Measurements from ENCODE around the gene CDKL1.
"Not testable (repeated sequence)": the region's sequence is repeated elsewhere in the genome, so short reads cannot be mapped to it uniquely, and the experiment has no call there.

Gene CDKL1

GRCh38 chr14:50356283-50356682 lies 40.4 kb downstream of the CDKL1 start:
- DNase-seq: not testable (repeated sequence)

GRCh38 chr14:50355692-50356091 lies 41.0 kb downstream of the CDKL1 start:
- no peak for DNase-seq

DNA sequence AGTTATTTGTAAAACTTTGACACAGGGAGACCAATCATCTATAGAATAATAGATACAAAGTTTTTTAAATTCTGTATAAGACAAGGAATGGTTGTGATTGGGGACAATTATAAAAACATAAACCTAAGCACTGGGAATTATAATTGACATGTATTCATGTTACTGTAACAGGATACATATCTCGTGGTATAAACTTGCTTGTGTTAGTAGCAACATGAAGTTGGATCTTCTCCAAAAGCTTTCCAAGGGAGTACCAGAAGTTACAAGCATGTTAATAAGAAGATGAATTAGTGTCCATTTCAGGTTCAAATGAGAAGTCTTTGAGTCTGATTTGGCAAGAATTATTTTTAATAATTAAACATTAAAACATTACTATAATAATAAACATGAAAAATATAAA lies 42.2 kb downstream of the CDKL1 start:
- DNase-seq: no peak

DNA sequence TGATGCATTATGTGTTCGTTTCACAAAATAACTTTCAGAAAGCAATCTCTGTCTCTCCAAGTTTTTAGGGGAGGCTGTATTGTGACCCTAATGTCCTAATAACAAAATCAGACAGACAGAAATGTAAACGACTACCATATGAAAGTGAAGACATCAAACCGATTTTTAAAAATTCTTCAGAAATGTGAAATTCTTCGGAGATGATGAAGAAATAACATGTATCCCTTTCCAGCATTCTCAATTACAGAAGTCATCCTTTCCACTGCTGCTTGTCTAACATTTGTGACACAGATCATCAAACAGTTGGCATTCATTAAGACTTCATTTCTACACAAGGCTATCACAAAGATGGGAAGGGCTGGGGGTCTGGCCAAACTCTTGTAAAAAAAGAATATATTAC lies 43.6 kb downstream of the CDKL1 start:
- DNase-seq: no peak

DNA sequence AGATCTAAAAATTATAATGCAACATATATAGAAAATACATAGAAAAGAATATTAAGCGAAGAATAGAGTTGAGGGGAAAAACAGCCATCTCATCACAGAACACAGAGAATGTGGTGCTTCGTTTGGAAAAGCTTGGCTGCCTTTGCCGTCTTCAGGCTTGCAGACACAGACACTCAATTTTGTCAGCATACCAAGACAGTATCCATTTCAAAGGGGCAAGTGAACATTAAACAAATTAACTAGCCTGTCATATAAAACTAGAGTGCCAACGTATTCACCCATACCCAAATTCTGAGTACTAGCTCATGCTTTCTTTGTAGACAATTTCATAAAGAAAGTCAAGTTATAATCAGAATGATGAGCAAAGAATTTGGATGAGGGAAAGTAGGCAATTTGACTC lies 44.1 kb downstream of the CDKL1 start:
- DNase-seq: no peak

DNA sequence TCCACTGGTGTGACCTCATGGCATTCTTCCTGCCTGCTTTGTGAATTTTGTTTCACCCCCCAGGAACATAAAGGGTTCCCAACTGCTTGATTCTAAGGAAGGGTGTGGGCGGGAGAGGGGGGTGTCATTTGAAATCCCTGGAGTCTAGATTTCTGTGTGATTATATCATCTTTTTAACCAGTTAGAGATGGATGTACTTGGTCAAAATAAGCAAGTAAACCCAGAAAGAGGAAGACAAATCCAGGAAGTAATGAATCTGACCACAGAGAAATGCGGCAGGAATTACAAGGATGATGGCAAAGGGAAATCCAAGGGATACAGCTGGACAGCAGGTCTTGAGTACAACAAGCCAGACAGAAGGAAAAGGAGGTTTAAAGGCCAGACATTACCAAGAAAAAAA lies 45.7 kb downstream of the CDKL1 start:
- DNase-seq: no peak

DNA sequence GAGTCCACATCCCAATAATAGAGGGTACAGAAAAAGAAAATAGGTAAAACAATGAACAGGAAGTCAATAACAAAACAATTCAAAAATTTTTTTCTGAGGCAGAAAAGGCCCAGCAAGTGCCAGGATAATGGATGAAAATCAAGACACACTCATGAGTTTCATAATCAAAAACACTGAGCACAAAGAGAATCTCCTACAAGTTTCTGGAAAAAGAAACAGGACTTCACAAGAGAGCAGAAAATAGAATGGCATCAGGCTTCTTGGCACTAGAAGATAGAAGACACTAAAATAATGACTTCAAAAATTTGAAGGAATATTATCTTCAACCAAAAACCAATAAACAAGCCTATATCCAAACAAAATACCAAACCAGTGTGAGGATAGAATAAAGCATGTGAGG lies 47.7 kb downstream of the CDKL1 start:
- DNase-seq: no peak

DNA sequence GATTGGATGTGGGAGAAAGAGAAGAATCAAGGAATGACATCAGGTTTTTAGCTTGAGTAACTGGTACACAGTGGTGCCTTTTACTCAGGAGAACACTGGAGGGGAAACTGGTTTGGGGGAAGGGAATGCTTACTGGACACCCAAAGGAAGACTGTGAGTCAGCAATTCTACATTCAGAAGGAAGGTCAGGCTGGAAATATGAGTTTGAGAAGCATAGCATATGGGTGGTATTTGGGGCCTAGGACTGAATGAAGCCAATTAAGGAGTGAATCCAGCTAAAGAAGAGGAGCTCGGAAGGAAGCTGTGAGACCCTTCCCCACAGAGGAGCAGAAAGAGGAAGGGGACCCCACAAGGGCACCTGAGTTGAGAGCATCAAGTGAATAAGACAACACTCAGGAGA lies 49.2 kb downstream of the CDKL1 start:
- DNase-seq: no peak

DNA sequence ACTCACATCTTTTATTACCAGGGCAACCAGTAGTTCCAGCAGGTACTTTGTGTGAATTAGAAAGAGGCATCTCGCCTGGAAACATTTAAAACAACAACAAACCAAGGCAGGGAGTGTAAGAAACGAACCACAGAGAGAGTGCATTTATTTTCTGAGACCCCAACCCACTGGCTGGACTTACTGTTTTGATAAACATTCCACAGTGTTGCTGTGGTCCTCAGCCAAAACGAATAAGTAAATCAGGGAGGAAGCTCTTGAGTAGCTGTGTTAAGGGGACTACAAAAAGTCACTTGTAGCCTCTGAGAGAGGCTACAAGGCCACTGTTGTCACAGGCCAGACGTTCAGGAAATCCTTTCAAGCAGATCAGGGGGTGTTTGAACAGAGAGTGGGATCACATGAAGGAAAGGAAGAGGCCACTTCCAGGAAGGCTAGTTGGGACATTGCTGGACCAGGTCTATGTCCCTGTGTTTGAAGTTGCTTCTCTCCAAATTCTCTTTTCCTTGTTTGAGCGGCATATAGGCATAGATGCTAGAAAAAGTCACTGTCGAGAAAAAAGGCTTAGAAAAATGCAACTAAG lies 50.7 kb downstream of the CDKL1 start:
- no peak for DNase-seq

- no peak for DNase-seq
Observed at GRCh38 chr14:50344876-50345563, 51.7 kb downstream of the CDKL1 start.

GRCh38 chr14:50344116-50344775 lies 52.4 kb downstream of the CDKL1 start:
- DNase-seq: peak; percentile 18

DNA sequence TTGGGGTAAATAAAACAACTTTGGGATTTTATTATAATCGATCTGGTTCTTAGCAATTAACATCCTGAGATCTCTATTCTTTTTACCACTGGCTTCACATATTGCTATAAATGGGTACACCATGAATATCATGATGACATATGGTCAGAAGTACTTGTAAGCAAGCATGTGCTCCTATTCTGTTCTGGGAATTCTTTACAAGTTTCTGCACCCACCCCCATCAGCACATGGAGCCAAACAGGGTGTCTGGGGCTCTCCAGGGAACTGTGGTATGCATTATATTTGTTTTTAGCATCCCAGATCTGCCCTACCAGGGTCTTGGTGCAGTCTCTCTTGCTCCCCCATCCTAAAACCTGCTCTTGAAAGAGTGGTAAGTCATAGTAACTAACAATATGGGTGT lies 53.2 kb downstream of the CDKL1 start:
- DNase-seq: no peak

- DNase-seq: peak; percentile 54
Observed at GRCh38 chr14:50342221-50343078, 54.2 kb downstream of the CDKL1 start.

- DNase-seq: no peak
Observed at GRCh38 chr14:50340963-50341362, 55.7 kb downstream of the CDKL1 start.

DNA sequence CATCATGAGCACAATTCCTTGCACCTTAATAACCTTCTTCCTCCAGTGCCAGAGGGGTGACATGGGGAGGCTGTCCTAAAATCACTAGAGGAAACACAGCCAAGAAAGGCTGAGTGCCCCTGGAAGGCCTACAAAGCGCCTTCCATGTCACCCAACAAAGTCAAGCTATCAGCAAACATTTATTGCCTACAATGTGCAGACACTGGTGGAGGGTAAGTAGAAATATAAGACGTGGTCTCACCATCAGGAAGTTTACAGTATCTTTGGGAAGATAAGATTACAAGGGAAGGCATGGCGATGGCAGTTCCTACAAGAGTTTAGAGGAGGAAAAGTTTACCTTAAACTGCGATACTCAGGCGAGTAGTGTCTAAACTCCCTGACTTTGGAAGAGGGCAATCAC lies 56.6 kb downstream of the CDKL1 start:
- no peak for DNase-seq

DNA sequence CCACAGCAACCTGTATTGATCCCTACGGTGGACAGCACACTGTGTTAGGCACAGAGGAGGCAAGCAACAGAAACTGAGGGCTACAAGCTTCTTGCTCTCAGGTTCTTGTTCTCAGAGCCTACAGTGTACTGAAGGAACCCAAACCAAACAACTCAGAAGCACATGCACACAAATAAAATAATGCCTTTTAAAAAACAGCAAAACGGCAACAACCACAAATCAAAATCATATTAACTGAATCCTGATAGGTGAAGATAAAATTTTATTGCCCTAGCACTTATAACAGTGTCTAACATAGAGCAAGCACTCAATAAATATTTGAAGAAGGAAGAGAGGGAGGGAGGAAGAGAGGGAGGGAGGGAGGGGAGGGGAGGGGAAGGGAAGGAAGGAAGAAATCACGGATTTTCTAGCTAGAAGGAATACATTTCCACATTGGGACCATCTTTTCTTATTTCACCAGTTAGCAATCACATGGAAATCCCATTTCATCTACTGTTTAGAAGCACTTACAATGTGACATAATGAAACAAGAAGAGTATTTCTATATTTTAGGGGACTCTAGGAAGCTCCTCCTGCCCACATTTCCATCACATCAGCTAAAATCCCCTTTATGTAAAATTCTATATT lies 57.4 kb downstream of the CDKL1 start:
- DNase-seq: no peak

DNA sequence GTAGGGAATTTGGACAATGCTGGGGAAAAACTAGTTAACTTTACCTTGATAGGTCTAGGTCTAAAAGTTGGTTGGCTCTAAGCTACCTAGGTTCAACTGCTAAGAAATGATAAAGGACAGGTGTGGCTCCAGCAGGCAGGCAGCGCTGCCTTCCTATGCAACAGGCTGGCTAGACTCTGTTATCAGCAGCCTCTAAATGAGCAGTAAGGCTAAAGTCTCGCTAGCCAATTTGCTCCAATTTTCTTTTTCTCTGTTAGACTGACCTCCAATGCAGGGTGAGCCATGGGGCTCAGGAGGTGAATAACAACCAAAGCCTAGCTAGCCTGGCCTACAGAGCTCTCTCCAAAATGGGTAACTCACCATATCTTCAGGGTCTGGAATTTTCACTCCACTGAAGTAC lies 58.1 kb downstream of the CDKL1 start:
- DNase-seq: no peak

GRCh38 chr14:50335989-50336824 lies 60.5 kb downstream of the CDKL1 start:
- no peak for DNase-seq

DNA sequence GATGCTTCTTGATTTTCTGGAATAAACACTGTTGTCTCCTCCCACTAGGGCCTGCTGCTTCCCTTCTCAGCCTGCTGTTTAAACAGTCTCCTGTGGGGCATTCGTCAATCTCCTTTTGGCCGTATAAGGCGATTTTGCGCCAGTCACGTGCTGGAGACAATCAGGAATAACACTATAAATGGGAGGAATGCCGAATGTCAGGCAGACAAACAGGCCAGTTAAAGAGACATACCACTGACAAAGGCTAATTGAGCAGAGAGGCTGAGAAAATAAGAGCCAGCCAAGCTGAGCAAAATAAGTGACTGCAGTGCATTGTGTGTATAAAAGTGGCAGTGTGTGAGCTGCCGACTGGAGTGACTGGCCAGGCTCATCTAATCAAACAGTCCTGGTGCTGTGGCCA lies 61.3 kb downstream of the CDKL1 start:
- DNase-seq: no peak

DNA sequence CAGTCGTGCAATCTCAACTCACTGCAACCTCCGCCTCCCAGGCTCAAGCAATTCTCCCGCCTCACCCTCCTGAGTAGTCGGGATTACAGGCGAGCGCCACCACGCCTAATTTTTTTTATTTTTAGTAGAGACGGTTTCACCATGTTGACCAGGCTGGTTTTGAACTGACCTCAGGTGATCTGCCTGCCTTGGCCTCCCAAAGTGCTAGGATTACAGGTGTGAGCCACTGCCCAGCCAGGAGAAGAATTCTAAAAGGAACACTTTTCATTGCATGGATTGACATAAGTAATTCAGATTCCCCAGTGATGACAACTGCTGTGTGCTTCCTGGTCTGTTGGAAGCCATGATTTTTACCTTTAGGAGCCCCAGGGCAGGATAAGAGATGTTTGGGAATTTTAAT lies 62.5 kb downstream of the CDKL1 start:
- no peak for DNase-seq

- no peak for DNase-seq
Observed at GRCh38 chr14:50333014-50333509, 63.6 kb downstream of the CDKL1 start.

- DNase-seq: no peak
Observed at GRCh38 chr14:50331596-50331995, 65.1 kb downstream of the CDKL1 start.
